Erythroblast (primary cell): Measurements from ENCODE around the gene NISCH.

Source experiments
- GATA1 ChIP-seq: IDR thresholded peaks from 2 replicates; pipeline ENCODE4 v1.6.1; 2011; ENCODE audit warnings: low read depth, mild to moderate bottlenecking, control low read depth, low read length, moderate library complexity
- POLR2A ChIP-seq: IDR thresholded peaks from 2 replicates; pipeline ENCODE4 v1.6.1; 2011; ENCODE audit warnings: mild to moderate bottlenecking, low read length

DNA sequence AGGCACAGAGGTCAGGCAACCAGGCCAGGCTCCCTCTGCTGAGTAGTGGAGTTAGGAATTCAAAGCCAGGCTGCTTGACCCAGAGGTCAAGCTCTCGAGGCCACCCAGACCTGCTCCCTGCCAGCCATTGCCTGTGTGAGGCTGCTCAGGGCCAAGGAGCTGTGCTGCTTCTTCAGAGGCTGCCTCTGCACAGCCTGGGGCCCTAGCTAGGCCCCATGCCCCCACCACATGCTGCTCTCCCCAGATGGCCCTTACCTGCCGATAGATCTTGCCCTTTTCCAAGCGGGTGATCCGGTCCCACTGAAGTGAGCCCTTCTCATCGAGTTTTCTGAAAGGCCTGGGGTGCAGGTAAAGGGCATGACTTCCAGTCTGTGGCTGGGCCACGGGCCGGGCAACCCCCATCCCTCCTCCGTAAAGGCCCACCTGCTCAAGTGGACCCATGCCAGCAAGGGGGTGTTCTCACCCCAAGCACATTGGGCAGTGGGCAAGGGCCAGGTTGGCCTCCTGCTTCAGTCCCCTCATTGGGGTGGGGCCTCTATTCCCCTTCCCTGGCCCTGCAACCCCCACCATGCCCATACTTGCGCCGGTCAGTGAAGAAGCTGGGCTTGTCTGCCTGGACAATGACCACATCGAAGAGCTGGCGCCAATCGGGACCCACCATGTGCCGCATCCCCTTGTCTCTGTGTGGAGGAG is 71.8 kb downstream of the NISCH start:
- TF ChIP-seq POLR2A (no peak), GATA1 (no peak)
